ENCODE data around the gene SLC12A4.

SLC12A4 gene

DNA sequence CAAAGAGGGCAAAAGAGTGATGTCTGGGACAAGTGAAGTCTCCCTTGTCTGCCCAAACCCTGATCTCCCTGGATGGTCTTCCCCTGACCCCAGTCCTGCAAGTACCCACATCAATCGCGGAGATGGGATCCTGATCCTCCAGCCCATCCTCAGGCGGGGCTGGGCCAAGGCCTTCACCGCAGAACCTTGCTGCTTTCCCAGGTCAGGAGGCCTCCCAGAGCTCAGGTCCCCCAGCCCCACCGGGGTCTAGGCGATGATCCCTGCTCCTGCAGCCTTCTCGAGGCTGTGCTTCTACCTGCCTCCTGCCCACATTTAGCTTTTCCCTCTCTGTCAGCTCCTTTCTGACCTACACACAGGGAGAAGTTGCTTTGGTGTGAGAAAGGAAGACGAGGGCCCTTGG, 6.3 kb downstream of the SLC12A4 start:
- no peak for DNase-seq

DNA sequence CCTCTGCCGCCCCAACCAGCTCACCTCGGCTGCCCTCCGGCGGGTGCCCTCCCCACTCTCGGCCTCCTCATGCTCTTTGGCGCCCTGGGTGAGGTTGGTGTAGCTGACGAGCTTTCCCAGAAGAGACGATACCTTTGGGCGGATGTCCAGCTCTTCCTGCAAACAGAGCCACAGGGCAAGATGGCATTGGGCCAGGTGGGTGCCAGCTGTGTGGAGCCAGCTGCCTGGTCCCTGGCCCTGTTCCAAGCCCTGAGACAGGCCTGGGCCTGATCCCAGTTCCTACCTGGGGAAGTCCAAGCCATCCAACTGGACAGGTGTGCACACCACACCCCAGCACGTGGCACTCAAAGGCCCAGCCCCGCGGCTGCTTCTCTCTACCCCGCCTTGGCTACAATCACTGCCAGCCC, 6.9 kb downstream of the SLC12A4 start:
- DNase-seq, result no peak

GRCh38 chr16:67959536-67960329, 8.7 kb downstream of the SLC12A4 start:
- DNase-seq, result no peak

DNA sequence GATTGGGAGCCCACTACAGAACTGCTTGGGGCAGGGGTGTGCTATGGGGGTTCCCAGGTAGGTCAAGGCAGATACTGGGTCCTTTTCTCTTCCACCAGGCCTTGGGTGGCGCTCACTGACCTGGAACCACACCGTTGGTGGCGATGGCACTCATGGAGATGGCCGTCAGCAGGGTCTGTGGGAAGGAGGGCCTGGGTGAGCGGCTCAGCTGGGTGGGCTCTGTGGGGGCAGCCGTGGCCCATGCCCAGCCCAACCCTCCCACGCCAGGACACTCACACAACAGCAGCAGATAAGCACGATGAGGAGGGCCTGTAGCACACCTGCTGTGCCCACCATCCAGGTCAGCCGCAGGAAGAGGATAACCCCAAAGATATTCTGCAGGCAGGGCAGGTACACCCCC, 10.8 kb downstream of the SLC12A4 start:
- no peak for DNase-seq

GRCh38 chr16:67954421-67955196, 13.8 kb downstream of the SLC12A4 start:
- no peak for DNase-seq

DNA sequence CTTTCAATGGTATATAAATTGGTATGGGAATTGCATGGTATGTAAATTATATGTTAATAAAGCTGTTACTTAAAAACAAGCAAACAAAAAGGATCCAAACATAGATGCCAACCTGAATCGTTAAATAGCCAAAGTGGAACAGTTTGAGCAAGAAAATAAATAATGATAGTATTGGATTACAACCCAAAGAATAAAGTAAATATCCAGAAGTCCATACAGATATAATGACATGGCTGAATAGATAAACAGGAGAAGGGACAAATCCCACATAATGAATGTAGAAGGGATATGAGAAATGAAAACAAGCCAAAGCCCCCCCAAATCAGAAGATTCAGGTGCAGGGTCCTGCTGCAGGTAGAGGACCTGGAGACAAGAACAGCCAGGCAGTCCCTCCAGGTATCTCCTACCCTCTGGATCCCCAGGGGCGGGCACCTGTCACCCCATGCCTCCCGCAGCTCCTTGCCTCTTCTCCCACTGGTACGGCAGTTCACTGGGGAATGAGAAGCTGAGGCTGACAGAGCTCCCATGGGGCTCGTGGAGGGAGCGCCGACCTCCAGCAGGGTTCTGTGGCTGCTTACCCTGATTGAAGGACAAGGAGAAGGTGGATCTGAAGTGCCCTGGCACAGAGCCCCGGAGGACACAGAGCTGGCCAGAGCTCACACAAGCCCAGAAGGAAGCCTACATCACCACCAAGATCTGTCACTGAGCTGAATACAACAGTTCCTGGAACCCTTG, 14.6 kb downstream of the SLC12A4 start:
- DNase-seq, result no peak

- DNase-seq, result no peak
These were observed 17.0 kb downstream of the SLC12A4 start for GRCh38 chr16:67951485-67951884.

DNA sequence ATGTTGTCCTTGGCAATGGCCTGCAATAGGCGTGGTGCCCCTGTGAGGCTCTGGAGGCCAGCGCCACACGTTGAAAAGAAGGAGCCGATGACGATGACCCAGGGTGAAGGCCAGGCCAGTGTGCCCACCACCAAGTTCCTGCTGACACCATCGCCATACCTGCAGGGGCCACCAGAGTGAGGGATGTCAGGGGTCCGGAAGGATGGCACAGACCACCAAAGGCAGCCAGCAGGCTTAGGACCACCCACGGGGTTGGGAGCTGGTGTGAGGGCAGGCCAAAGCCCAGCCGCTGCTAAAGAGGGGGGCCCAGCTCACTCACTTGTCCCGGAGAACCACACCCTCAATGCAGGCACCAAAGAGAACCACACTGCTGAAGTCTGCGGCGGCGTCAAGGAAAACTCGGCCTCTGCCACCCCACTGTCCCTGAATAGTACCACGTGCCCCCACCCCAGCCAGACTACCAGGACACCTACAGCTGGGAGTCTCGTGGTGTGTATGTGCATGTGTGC, 18.0 kb downstream of the SLC12A4 start:
- no peak for DNase-seq

DNA sequence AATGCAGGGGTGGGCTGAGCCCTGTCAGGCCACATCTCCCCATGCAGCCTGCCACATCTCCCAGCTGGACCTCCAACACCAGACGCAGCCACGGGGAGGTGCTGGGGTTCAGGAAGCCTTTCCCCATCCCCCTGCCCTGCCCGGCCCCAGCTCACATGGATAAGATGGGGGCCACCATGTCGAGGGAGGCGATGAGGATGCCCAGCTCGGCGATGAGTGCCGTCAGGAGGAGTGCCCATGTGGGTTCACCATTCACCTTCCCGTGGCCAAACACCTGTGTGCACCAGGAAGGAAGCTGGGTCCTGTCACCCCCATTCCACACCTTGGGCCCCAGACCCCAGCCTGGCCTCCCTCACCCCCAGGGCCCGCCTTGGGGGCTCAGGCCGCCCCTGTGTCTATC, 18.8 kb downstream of the SLC12A4 start:
- DNase-seq, result no peak

DNA sequence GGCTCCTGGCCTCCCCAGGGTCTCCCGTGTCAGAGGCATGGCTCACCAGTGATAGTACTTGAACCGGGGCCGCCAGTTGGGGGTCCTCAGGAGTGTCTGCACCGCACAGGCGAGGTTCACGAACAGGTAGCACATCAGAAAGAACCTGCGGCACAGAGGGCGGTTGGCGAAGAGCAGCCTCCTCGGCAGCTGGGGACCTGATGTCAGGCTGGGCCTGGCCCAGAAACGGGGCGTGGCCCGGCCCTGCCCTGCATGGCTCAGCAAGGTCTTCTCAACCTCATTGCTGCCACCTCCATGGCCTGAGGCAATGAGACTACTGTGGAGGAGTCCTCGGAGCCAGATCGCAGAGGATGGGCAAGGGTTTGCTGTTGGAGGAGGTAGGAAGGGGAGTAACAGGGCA, 20.4 kb downstream of the SLC12A4 start:
- no peak for DNase-seq

DNA sequence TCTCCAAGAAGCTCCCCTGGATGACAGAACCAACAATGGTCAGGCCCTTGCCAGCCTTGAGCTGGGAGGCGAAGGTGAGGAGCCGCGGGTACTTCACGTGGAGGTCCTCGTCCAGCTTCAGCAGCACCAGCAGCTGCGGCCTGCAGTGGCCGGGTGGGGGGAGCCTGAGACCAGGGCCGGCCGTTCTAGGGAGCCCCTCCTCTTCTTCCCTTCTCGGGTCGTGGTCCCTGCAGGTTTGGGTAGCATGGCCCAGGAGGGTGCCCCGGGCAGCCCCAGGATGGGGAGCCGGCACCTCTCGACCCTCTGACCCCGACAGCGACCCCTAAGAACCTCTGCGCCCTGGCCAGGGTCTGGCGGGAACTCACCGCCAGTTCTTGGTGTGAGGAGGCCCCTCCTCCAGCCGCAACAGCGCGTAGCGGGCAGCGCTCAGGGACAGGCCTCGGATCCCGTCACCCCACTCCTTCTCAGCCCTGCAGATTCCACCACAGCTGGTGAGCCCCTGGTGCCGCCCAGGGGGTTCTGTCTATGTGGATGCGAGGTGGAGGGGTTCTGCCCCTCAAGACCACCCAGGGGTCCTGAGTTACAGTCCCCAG, 21.4 kb downstream of the SLC12A4 start:
- no peak for DNase-seq

DNA sequence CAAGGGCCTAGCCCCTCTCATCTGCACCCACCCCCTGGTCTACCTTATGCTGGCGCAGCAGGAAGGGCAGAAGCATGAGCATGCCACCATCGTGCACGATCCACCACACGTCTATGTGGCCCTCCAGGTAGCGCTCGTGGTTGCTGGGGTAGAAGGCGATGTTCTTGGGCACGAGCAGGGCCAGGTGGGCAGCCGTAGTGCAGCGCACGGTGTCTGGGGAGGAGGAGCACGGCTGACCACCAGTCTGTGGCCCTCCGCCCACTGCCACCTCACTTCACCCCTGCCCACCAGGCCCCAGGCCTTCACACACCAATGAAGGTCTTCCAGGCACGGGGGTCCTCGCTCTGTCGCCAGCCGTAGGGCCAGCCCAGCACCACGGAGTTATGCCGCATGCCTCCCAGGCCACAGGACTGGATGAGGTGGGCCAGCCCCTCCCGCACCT, 22.3 kb downstream of the SLC12A4 start:
- DNase-seq, result no peak

GRCh38 chr16:67945392-67945933, 23.0 kb downstream of the SLC12A4 start:
- DNase-seq, result no peak

DNA sequence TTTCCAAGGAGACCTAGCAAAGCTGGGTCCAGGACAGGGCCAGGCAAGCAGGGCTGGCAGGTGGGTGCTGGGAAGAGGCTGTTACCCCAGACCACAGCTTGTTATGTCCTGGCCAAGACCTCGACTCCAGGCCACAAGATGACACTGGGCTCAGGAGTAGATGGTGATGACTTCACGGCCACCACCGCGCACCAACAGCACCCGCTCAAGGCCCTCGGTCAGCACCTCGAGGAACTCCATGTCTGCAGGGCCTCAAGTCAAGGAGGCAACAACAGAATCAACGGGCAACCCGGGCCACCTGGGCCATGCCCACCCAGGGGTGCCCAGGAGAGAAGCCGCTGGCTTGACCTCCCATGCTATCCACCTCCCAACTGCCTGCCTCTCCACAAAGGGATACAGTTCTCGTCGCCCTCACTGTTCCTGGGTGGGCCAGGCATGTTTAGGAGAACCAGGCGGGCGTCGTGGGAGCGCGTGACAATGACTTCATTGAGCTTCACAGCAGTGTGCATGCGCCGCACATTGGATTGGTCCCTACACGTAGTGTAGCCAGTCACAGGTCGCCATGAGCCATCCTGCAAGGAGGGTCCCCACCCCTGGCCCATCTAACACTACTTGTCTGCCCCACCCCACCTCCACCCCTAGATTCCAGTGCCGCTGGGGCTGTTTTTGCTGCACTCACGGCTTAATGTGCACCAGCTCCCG, 23.6 kb downstream of the SLC12A4 start:
- DNase-seq, result no peak

GRCh38 chr16:67943619-67944504, 24.6 kb downstream of the SLC12A4 start, which contains the start of gene LCAT:
LCAT (minus strand) TSS chr16:67944120; CDS start chr16:67944101, 19 bp downstream.
- no peak for DNase-seq

- DNase-seq, result no peak
These were observed 25.2 kb downstream of the SLC12A4 start for GRCh38 chr16:67943256-67943618.

GRCh38 chr16:67942510-67943255, 25.8 kb downstream of the SLC12A4 start:
- no peak for DNase-seq

DNA sequence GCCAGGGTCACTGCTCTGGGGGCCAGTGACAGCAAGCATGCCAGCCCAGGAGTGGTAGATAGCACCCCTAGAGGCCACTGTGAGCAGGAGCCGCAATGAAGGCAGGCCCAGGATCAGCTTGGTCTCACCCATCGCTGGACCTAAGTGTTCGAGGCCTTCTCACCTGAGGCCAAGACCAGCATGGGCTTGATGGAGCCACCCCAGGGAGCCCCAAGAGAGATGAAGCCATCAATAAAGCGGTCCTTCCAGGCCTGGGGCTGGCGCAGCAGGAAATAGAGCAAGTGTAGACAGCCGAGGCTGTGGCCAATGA, 26.3 kb downstream of the SLC12A4 start:
- peak; percentile 37 for DNase-seq

DNA sequence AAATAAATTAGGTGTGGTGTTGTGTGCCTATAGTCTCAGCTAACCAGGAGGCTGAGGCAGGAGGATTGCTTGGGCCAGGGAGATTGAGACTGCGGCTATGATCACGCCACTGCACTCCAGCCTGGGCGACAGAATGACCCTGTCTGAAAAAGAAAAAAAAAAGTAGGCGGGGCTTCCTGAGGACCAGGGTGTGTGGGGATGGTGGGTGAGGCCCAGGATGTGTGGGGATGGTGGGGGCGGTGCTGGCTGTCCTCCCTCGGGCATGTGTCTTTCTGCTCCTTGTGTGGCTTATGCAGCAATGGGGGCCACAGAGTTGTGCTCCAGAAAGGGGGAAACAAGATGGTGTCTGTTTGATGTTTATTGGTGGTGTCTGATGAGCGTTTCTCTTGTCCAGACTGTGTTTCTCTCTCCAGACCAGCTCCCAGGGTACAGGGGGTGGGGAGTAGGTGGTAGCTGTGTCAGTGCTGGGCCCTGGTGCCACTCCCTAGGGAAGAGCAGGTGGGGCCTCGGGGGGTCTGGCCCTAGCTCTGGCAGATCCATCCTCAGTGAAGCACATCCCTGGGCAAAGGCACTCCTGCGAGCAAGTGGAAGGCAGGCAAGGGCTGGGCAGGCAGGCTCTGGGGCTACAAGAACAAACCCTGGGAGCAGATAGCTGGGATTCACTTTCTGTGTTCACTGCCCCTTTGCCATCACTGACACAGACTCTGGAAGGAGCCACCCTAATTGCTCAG, 26.8 kb downstream of the SLC12A4 start:
- no peak for DNase-seq
